ENCODE data around the gene NRXN2. TPM values are rescaled to one million over a fixed set of nuclear protein-coding genes. Genes with fewer than 3 reads are reported as not detected.
A peak's percentile ranks its signal among the peaks of the same experiment; 100 is the strongest.

NRXN2 gene
- total and polyA plus RNA-seq, 2 of the 13 experiments (the other 11 are each of a cell fraction or from before 2014, with no cell fraction given), result not detected

DNA sequence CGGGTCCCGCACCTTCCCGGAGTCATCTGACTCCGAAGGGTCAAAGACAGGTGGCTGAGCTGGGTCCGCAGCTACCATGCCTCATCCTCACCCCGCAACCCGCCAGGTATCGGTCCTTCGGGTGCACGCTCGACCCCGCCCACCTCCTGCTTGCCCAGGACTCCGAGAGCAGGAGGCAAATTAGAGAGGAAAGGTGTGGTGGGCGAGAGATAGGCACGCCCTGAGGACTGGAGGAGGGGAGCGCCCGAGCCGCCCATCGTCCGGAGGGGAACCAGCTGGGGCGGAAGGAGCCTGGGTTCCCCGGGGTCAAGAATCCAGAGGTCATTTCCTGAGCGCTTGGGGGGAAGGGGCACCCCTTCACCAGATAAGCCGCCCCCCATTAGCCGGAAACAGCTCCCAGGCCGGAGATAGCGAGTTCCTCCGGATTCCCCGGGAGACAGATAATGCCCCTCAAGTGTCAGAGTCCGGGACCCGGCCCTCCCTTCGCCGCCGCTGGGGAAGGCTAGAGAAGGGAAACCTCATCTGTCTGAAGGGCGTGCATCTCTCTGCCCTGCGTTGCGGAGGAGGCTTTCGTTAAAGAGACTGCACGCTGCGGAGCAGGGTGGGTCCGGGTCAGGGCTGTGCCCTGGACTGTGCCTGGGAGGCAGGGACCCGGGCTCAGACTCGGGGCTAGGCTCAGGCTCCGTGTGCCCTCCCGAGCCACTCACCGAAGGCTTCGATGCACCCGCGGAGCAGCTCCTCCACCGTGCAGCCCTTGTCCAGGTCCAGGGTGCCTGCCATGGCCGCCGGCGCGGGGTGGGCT, 19.3 kb upstream of the NRXN2 start:
- H3K27me3 ChIP-seq (ENCODE audit: control insufficient read depth in 1 of 2, insufficient read depth in 2 of 2, low read length in 2 of 2), result peaks cover 14 to 76% of the 10 kb centered on the region in 2 experiments
- H3K36me3 ChIP-seq (replicated peaks in 1 of 2; ENCODE audit: control insufficient read depth in 1 of 2, insufficient read depth in 2 of 2, low read length in 2 of 2), result no peaks in the 10 kb centered on the region
- FAIRE-seq (no peak), ATAC-seq (peak; percentile 29), DNase-seq (ENCODE audit: low spot score) (no peak)
- peak overlapping the region; percentile 43 to 74 (median 59) for H3K4me3 ChIP-seq (replicated peaks in 1 of 3; ENCODE audit: insufficient read depth in 1 of 3, low read depth in 2 of 3, low read length in 3 of 3)
- intact Hi-C loops (cut with micrococcal nuclease; ENCODE audit: unreplicated experiment), result no loop called here
- H2AFZ ChIP-seq (ENCODE audit: low read length), result no peak overlapping the region
- no peaks in the 10 kb centered on the region for H3K9me3 ChIP-seq (ENCODE audit: low read length)
- peak overlapping the region; percentile 82 for H3K4me2 ChIP-seq (ENCODE audit: low read depth, low read length)
- H4K20me1 ChIP-seq (ENCODE audit: insufficient read depth, low read length), result 0 out of 2 replicates have a peak, but pooled peaks cover 3% of the 10 kb centered on the region
- BruUV-seq (replicated peaks), result no TSS peak
- ChIA-PET POLR2A (no interaction called here), CTCF (ENCODE audit: low intra/inter-chr PET ratio, low total read pairs) (interaction anchor here (2.8 kb wide), 1 partner anchor 54 kb away, joined by 23 read pairs; no protein-coding TSS in a partner anchor)
- H3K79me2 ChIP-seq (ENCODE audit: insufficient read depth, low read length), result no peaks in the 10 kb centered on the region
- in situ Hi-C loops (cut with HindIII; ENCODE audit: extremely low pct_ligation_motif_present, low pct_unique_long_range_greater_than_20kb), result no loop called here
- no peak overlapping the region for H3K9ac ChIP-seq (ENCODE audit: insufficient read depth, low read depth, low read length)
- WGBS (ENCODE audit: low lambda C conversion rate), result 21% methylated on average over 24 of the region's 54 CpGs
- H3K4me1 ChIP-seq (ENCODE audit: insufficient read depth, low read length), result peaks cover 34% of the 10 kb centered on the region
- no peak overlapping the region for H3K27ac ChIP-seq (ENCODE audit: extremely low read length, insufficient read depth, low read length)
- TF ChIP-seq ZNF530 (CRISPR knock-in tag; IDR thresholded peaks at IDR 0.05; ENCODE audit: low read depth), result no peak
- TF ChIP-seq ZNF83 (CRISPR knock-in tag; IDR thresholded peaks at IDR 0.05; ENCODE audit: borderline replicate concordance), result no peak
- TF ChIP-seq IKZF1 (IDR thresholded peaks at IDR 0.05), result no peak
- TF ChIP-seq, protein P1, sequence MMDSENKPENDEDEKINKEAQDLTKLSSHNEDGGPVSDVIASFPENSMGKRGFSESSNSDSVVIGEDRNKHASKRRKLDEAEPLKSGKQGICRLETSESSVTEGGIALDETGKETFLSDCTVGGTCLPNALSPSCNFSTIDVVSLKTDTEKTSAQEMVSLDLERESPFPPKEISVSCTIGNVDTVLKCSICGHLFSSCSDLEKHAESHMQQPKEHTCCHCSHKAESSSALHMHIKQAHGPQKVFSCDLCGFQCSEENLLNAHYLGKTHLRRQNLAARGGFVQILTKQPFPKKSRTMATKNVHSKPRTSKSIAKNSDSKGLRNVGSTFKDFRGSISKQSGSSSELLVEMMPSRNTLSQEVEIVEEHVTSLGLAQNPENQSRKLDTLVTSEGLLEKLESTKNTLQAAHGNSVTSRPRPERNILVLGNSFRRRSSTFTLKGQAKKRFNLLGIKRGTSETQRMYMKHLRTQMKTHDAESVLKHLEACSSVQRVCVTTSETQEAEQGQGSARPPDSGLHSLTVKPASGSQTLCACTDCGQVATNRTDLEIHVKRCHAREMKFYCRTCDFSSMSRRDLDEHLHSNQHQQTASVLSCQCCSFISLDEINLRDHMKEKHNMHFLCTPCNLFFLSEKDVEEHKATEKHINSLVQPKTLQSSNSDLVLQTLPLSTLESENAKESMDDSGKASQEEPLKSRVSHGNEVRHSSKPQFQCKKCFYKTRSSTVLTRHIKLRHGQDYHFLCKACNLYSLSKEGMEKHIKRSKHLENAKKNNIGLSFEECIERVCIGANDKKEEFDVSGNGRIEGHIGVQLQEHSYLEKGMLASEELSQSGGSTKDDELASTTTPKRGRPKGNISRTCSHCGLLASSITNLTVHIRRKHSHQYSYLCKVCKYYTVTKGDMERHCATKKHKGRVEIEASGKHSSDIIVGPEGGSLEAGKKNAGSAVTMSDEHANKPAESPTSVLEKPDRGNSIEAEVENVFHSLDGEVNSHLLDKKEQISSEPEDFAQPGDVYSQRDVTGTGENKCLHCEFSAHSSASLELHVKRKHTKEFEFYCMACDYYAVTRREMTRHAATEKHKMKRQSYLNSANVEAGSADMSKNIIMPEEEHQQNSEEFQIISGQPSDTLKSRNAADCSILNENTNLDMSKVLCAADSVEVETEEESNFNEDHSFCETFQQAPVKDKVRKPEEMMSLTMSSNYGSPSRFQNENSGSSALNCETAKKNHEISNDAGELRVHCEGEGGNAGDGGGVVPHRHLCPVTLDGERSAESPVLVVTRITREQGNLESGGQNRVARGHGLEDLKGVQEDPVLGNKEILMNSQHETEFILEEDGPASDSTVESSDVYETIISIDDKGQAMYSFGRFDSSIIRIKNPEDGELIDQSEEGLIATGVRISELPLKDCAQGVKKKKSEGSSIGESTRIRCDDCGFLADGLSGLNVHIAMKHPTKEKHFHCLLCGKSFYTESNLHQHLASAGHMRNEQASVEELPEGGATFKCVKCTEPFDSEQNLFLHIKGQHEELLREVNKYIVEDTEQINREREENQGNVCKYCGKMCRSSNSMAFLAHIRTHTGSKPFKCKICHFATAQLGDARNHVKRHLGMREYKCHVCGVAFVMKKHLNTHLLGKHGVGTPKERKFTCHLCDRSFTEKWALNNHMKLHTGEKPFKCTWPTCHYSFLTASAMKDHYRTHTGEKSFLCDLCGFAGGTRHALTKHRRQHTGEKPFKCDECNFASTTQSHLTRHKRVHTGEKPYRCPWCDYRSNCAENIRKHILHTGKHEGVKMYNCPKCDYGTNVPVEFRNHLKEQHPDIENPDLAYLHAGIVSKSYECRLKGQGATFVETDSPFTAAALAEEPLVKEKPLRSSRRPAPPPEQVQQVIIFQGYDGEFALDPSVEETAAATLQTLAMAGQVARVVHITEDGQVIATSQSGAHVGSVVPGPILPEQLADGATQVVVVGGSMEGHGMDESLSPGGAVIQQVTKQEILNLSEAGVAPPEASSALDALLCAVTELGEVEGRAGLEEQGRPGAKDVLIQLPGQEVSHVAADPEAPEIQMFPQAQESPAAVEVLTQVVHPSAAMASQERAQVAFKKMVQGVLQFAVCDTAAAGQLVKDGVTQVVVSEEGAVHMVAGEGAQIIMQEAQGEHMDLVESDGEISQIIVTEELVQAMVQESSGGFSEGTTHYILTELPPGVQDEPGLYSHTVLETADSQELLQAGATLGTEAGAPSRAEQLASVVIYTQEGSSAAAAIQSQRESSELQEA (CRISPR knock-in tag; IDR thresholded peaks at IDR 0.05; ENCODE audit: not compliant biosample characterization), result no peak
- no peak for TF ChIP-seq MAF1 (CRISPR knock-in tag; IDR thresholded peaks at IDR 0.05; ENCODE audit: borderline replicate concordance)
- no peak for TF ChIP-seq KDM2A (CRISPR knock-in tag; IDR thresholded peaks at IDR 0.05; ENCODE audit: borderline replicate concordance, low read depth)
- no peak for TF ChIP-seq E2F5 (CRISPR knock-in tag; conservative IDR thresholded peaks at IDR 0.05)
- no peak for TF ChIP-seq ATM (IDR thresholded peaks at IDR 0.05; ENCODE audit: borderline replicate concordance)
- TF ChIP-seq THRA (CRISPR knock-in tag; IDR thresholded peaks at IDR 0.05; ENCODE audit: borderline replicate concordance), result no peak
- TF ChIP-seq ZBTB26 (CRISPR knock-in tag; IDR thresholded peaks at IDR 0.05; ENCODE audit: borderline replicate concordance), result no peak
